HG03280 (cell line): Measurements from ENCODE around the gene AP3S2.

ENCODE experiments used
- ATAC-seq: cut with Tn5 transposase; IDR thresholded peaks from one replicate; pipeline ENCODE4 v1.9.1; 2021; ENCODE audit warnings: mild to moderate bottlenecking, moderate library complexity; ENCODE audit not compliant: unreplicated experiment

The AP3S2 gene

GRCh38 chr15:89818287-89818686 lies 75.5 kb downstream of the AP3S2 start:
- ATAC-seq = no peak

- ATAC-seq = no peak
Measured at GRCh38 chr15:89817701-89818280, 76.0 kb downstream of the AP3S2 start.

DNA sequence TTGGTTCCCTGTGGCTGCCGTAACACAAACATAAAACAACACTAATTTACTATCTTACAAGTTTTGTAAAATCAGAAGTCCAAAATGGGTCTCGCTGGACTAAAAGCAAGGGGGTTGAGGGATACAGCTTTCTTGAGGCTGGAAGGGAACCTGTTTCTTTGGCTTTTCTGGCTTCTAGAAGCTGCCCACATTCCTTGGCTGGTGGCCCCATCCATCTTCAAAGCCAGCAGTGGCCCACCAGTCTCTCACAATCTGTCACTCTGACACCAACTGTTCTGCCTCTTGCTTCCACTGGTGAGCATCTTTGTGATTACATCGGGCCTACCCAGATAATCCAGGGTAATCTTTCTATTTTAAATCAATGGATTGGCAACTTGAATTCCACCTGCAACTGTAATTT lies 78.0 kb downstream of the AP3S2 start:
- ATAC-seq = no peak

GRCh38 chr15:89814112-89814742 lies 79.6 kb downstream of the AP3S2 start:
- ATAC-seq = no peak

- ATAC-seq = no peak
Measured at GRCh38 chr15:89813381-89814111, 80.2 kb downstream of the AP3S2 start.

- no peak for ATAC-seq
Measured at GRCh38 chr15:89812847-89813320, 80.9 kb downstream of the AP3S2 start.

- ATAC-seq = no peak
Measured at GRCh38 chr15:89812011-89812846, 81.6 kb downstream of the AP3S2 start.

DNA sequence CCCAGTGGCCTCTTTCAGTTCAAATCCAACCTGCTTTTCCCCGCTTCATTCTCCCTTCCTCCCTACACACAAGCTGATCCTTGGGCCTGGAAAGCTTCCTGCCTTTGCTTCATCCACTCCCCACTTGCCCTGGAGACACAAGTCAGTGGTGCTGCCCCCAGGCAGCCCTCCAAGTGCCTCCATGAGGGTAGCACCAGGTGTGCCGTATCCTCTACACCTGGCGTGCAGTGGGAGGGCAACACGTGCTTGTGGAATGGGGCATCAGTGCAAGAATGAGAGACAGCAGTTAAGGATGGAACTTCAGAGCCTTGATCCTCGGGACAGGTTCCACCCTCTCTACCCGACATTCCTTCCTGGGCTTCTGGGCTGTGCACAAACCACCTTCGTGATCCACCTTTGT lies 83.0 kb downstream of the AP3S2 start:
- ATAC-seq = no peak

DNA sequence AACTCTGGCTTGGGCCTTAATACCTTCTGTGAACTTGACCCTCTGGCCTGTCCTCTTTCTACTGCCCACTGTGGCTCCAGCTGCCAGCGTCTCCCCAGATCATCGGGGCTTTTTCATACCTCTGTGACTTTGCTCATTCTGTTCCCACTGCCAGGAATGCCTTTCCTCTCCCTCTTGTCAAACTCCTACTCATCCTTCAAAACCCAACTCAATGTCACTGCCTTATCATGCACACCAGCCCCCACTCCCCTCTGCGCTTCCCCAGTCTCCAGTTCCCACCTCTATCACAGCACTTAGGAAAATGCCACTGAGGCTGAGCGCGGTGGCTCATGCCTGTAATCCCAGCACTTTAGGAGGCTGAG lies 84.0 kb downstream of the AP3S2 start:
- no peak for ATAC-seq

DNA sequence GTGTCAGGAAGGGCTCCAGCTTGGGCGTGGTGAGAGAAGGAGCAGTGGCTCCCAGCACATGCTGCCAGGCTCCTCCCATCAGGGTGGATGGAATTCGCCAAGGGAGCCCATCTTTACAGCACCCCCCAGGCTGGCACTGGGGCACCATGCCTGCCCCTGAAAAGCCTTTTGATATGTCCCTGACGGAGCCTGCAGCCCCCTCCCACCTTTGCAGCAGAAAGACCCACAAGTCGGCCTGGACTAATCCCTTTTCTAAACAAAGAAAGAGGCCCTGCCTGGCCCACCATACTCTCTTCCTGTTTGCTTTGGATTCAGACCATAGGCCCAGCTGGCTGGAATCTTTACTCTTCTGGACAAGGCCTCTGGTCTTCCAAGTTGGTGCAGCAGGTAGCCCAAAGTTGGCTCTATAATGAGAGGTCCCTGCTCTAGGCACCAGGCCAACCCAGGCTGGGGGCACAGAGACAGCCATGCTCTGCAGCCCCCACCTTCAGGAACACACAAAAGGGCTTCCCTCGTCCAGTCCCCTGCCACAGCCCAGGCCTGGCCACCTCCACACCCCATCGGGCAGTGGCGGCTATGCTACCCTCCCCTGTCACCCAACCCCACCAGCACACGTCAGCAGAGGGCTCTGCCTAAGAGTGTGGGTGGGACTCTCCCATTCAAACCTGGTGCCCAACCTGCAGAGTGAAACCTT lies 84.6 kb downstream of the AP3S2 start:
- no peak for ATAC-seq

DNA sequence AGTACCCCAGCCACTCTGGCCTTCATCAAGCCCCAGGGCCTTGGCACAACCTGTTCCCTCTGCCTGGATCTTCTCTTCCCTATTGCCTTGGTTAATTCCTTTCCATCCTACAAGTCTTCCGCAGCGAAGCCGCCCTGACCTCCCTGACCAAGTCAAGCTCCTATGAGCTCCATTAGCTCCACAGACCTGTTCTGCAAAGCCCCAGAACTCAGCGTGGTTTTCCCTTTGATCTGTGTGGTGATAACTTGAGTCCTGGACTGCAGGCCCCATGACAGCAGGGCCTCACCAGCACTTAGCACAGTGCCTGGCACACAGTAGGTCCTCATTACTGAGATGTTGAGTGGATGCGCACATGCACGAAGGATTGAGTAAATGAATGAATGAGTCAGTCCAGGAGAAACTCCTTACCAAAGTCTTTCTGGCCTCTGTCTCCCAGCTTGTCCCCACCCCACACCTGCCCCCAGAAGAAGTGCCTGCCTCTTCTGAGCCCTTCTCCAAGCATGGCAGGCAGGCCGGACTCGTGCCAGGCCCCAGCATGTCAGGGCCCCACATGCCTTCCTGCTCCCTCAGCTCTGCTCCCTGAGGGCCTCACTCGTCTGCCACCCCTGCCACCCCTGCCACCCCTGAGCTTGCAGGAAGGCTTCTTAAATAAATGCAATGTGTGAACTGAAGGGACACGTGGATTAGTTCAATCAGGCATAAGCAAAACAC lies 85.5 kb downstream of the AP3S2 start:
- no peak for ATAC-seq

DNA sequence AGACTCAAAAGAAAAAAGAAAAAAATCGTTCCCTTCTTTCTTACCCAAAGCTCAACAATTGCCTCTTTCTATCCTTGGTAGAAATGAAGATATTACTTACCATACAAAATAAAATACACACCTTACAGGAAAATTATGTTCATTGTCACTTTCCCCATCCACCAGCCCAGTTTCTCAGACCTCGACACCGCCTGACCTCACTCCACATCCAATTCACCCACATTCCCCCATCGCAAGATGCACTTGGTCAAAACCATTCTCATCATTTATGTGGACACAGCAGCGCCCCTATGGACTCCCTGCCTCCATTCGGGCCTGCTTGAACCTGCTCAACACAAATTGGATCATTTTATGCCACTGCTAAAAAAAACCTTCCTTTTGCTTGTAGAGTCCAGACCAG lies 86.1 kb downstream of the AP3S2 start:
- ATAC-seq = no peak

DNA sequence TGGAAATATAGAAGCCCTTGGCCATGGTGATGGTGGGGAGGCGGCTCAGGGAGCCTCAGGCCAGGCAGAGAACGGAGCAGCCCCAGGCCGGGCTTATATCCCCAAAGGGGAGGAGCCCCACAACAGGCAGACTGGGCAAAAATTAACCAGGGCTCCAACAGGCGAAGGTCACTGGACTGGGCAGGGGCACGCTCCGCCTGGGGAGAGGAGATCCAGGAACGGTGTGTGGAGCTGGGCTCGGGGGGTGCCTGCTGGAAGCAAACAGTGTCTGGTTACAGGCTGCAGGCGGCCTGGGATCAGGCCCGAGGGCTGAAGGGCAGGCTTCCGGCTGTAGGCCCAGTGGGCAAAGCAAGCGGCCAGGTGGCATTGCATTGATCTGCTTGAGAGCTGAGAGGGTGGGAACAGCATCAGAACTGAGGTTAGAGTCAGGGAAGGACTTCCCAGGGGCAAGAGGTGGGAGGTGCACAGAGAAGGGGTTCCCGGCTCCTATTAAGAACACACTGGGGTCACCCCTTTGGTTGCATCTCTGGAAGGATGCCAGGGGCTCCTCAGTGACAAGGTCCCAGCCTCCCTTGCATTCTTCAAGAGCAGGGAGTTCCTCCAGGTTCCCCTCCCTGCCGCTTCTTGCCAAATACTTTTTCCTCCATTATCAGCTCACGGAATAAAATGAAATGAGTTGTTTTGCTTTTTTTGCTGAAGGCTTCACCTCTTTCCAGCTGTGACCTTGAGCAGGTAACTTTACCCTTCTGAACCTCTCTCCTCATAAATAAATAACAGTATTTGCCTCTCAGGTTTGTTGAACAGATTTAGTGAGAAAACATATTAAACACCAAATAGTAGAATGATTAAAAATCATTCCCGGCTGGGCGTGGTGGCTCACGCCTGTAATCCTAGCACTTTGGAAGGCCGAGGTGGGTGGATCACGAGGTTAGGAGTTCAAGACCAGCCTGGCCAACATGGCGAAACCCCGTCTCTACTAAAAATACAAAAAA lies 86.9 kb downstream of the AP3S2 start:
- no peak for ATAC-seq

DNA sequence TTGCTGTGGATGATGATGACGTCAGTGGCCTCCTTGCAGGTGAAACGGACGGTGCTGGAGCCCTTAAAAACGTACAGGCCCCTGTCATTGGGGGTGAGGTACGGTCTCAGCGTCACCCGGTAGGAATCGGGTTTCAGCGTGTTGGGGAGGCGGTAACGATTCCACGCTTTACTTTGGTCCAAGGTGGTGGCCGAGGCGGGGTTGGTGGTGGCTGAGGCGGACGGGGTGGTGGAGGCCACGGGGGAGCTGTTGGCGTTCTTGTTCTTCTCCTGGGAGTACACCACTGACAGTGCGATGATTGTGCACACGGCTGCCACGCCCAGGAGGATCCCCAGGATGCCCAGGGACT lies 87.6 kb downstream of the AP3S2 start:
- ATAC-seq = no peak

DNA sequence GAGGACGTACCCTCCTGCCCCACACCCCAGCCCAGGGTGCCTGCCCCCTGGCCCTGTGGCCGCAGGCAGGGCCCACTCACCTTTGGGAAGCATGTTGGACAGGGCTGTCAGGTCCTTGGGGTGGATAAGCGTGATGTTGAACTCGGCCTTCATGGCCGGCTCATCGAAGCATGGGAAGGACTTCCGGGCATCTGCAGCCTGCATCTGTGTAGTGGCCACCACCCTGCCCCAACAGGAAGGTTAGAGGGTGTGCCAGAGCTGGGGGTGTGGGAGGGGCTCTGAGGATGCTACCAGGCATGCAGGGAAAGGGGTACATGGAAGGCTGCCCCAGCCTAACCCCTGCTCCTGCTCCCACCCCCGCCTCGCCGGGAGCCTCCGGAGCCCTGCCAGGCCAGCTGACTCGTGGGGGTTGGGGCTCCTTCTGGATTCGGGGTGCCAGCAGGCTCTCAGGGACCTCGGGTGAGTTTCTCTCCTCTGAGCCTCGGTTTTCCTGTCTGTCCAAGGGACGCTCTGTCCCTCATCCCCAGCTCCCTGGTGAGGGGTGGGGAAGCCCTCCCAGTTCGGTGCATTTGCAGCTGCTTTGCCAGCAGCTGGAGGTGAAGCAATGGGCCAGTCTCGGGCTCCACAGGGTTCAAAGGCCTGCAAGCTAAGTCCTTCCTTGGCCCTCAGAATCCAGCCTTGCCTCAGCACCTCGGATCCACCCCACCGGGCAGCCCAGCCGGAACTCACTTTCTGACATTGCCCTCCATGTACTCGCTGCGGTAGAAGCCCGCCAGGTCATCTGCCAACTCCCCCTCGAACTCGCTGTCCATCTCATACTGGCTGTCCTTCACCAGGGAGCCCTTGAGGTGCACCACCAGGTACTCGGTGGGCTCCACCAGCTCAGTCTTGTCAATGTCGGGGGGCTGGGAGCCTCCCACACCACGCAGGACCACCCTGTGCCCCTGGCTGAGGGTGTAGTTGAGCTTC lies 88.3 kb downstream of the AP3S2 start:
- ATAC-seq = no peak

DNA sequence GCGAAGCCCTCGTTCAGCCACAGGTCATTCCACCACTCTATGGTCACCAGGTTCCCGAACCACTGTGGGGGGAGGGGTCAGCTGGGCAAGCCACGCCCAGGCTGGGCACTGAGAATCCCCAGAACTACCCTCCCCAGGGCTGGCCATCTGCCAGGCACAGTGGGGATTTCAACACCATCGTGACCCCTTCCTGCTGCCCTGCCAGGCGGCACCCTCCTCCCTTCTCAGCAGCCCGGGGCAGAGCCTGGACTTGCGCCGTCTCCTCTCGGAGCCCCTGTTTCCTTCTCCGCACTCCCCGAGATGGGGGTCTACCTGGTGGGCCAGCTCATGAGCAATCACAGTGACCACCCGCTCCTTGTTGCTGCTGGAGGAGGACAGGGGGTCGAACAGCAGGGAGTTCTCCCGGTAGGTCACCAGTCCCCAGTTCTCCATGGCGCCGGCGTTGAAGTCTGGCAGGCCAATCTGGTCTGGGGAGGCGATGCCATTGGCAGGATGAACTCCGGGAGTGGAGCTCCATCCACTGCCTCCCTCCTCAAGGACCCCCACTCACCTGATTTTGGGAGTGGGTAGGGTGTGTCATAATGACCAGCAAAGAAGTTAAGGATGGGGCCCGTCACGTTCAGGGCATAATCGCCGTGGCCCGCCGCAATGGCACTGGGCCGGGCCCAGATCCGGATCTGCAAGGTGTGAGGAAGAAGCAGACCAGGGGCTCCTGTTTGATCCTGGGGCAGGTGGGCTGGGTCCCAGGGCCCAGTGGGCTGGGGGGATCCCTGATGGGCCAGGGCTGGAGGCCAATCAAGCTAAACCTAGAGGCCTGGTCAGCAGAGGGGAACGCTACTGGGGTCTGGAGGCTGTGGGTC lies 89.6 kb downstream of the AP3S2 start:
- no peak for ATAC-seq
